ENCODE measurements around the gene MUC12. TPM values are rescaled to one million over a fixed set of nuclear protein-coding genes. Genes with fewer than 3 reads are reported as not detected.
"Not testable (repeated sequence)": the region's sequence is repeated elsewhere in the genome, so short reads cannot be mapped to it uniquely, and the experiment has no call there.

The MUC12 gene, protein sequence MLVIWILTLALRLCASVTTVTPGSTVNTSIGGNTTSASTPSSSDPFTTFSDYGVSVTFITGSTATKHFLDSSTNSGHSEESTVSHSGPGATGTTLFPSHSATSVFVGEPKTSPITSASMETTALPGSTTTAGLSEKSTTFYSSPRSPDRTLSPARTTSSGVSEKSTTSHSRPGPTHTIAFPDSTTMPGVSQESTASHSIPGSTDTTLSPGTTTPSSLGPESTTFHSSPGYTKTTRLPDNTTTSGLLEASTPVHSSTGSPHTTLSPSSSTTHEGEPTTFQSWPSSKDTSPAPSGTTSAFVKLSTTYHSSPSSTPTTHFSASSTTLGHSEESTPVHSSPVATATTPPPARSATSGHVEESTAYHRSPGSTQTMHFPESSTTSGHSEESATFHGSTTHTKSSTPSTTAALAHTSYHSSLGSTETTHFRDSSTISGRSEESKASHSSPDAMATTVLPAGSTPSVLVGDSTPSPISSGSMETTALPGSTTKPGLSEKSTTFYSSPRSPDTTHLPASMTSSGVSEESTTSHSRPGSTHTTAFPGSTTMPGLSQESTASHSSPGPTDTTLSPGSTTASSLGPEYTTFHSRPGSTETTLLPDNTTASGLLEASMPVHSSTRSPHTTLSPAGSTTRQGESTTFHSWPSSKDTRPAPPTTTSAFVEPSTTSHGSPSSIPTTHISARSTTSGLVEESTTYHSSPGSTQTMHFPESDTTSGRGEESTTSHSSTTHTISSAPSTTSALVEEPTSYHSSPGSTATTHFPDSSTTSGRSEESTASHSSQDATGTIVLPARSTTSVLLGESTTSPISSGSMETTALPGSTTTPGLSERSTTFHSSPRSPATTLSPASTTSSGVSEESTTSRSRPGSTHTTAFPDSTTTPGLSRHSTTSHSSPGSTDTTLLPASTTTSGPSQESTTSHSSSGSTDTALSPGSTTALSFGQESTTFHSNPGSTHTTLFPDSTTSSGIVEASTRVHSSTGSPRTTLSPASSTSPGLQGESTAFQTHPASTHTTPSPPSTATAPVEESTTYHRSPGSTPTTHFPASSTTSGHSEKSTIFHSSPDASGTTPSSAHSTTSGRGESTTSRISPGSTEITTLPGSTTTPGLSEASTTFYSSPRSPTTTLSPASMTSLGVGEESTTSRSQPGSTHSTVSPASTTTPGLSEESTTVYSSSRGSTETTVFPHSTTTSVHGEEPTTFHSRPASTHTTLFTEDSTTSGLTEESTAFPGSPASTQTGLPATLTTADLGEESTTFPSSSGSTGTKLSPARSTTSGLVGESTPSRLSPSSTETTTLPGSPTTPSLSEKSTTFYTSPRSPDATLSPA (N-terminal part only)
- total RNA-seq = under 1 TPM in 1 of 4 donors, not detected in 3; 0.11 TPM

GRCh38 chr7:100969066-100969615, at the start of gene MUC12:
Gene MUC12, plus strand, starts transcription at chr7:100969565. Its CDS starts 58 bp downstream, at chr7:100969623.
- intact Hi-C loops (cut with DNase I) = no loop called here
- H3K9me3 ChIP-seq = no peaks in the 10 kb centered on the region
- H3K27me3 ChIP-seq = peaks cover 10 to 87% (median 21%) of the 10 kb centered on the region in 4 donors
- 35 to 47% methylated on average over 11 to 12 of the region's 12 CpGs for WGBS, 2 donors
- peaks cover 9 to 19% (median 17%) of the 10 kb centered on the region in 3 donors for H3K4me1 ChIP-seq
- no peak within 1 kb of the TSS for H3K4me3 ChIP-seq
- no peak within 1 kb of the TSS for H3K27ac ChIP-seq
- H3K36me3 ChIP-seq = no peaks in the 10 kb centered on the region
- TF ChIP-seq, protein P1, sequence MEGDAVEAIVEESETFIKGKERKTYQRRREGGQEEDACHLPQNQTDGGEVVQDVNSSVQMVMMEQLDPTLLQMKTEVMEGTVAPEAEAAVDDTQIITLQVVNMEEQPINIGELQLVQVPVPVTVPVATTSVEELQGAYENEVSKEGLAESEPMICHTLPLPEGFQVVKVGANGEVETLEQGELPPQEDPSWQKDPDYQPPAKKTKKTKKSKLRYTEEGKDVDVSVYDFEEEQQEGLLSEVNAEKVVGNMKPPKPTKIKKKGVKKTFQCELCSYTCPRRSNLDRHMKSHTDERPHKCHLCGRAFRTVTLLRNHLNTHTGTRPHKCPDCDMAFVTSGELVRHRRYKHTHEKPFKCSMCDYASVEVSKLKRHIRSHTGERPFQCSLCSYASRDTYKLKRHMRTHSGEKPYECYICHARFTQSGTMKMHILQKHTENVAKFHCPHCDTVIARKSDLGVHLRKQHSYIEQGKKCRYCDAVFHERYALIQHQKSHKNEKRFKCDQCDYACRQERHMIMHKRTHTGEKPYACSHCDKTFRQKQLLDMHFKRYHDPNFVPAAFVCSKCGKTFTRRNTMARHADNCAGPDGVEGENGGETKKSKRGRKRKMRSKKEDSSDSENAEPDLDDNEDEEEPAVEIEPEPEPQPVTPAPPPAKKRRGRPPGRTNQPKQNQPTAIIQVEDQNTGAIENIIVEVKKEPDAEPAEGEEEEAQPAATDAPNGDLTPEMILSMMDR (IDR thresholded peaks at IDR 0.05) = no peak
- TF ChIP-seq POLR2A (IDR thresholded peaks at IDR 0.05) = no peak
- no peak for DNase-seq

DNA sequence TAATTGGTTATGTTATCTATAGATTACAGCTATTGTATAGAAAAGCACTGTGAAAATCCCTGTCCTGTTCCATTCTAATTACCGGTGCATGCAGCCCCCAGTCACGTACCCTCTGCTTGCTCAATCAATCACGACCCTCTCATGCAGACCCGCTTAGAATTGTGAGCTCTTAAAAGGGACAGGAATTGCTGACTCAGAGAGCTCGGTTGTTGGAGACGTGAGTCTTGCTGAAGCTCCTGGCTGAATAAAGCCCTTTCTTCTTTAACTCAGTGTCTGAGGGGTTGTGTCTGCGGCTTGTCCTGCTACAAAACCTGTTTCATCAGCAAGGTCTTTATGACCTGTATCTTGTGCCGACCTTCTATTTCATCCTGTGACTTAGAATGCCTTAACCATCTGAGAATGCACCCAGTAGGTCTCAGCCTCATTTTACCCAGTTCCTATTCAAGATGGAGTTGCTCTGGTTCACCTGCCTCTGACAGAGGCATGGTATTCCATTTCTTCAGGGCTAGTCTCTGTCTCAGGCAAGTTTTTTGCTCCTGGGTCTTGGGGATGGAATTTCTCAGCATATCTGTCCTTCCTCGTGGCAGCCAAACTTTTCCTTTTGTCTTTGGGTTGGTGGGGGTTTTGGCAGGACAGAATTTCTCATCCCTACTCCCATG, 49.5 kb upstream of the MUC12 start:
- 65 to 70% methylated on average over 9 of the region's 9 CpGs for WGBS, 2 donors
- H3K4me3 ChIP-seq; H3K4me1 ChIP-seq; H3K9me3 ChIP-seq; H3K27me3 ChIP-seq; H3K27ac ChIP-seq; intact Hi-C loops (cut with DNase I); H3K36me3 ChIP-seq; DNase-seq: not testable (repeated sequence)

GRCh38 chr7:100921039-100921438, 48.3 kb upstream of the MUC12 start:
- no peaks in the 10 kb centered on the region for H3K9me3 ChIP-seq
- no peaks in the 10 kb centered on the region for H3K36me3 ChIP-seq

DNA sequence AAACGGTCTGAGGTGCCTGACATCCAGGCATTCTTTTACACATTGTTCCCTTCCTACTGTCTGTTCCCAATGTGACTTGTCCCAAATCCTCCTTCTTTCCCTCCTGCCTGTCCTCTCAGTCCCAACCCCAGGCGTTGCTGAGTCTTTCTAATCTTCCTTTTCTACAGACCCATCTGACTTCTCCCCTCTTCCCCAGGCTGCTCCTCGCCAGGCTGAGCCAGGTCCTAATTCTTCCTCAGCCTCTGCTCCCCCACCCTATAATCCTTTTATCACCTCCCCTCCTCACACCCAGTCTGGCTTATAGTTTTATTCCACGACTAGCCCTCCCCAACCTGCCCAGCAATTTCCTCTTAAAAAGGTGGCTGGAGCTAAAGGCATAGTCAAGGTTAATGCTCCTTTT, 45.7 kb upstream of the MUC12 start:
- H3K4me3 ChIP-seq; H3K4me1 ChIP-seq; DNase-seq; H3K9me3 ChIP-seq; intact Hi-C loops (cut with DNase I); H3K36me3 ChIP-seq; H3K27me3 ChIP-seq; H3K27ac ChIP-seq: not testable (repeated sequence)
- WGBS, 2 donors = 38 to 43% methylated on average over 4 of the region's 4 CpGs

More at GRCh38 chr7:100921039-100921438, 48.3 kb upstream of the MUC12 start:
- no peak for DNase-seq
- TF ChIP-seq POLR2A (IDR thresholded peaks at IDR 0.05) = no peak
- TF ChIP-seq, protein P1 (IDR thresholded peaks at IDR 0.05) = no peak
- Histone ChIP-seq H3K27me3 (peaks cover 0 to 10% (median 0%) of the 10 kb centered on the region in 4 donors), H3K4me3 (no peak overlapping the region), H3K27ac (no peak overlapping the region), H3K4me1 (peaks cover 0 to 6% (median 0%) of the 10 kb centered on the region in 3 donors)
- intact Hi-C loops (cut with DNase I) = no loop called here

DNA sequence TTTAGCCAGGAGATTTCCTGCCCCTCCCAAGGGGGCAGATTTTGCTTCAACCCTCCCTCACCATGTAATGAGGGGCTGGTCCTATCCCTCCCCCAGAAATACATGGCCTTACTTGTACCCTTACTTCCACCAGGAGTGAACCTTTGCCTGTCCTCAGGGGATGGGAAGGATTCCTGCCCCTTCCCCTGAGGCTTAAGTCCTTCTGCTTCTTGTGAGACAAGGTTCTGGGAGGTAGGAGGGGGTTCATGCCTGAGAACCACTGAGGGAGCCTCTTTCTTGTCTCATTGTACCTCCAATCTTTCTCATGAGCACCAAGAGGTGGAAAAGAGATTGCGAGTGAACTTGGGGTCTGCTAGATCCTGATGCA, 39.6 kb upstream of the MUC12 start:
- H3K36me3 ChIP-seq = no peaks in the 10 kb centered on the region
- no peaks in the 10 kb centered on the region for H3K4me1 ChIP-seq
- intact Hi-C loops (cut with DNase I) = no loop called here
- H3K4me3 ChIP-seq = no peak overlapping the region
- WGBS, 2 donors = 93 to 100% methylated on average over 1 of the region's 1 CpG
- no peak for DNase-seq
- TF ChIP-seq, protein P1 (IDR thresholded peaks at IDR 0.05) = no peak
- TF ChIP-seq POLR2A (IDR thresholded peaks at IDR 0.05) = no peak
- H3K9me3 ChIP-seq = no peaks in the 10 kb centered on the region
- no peak overlapping the region for H3K27ac ChIP-seq
- peaks cover 0 to 16% (median 0%) of the 10 kb centered on the region in 4 donors for H3K27me3 ChIP-seq

All from esophagus squamous epithelium (tissue), 5 donors.